Common myeloid progenitor, CD34-positive (primary cell): ENCODE measurements around the gene PSORS1C1.

Source experiments
- CTCF ChIA-PET: fragments of 350-600 bp; sonication (Branson Sonifier 250); formaldehyde crosslinking; loops from one replicate; lab custom pipeline; 2021; ENCODE audit warnings: antibody characterized with exemption; lab: Charles Lee
- POLR2A ChIA-PET: fragments of 350-600 bp; sonication (Branson Sonifier 250); formaldehyde crosslinking; loops from one replicate; lab custom pipeline; 2021; ENCODE audit warnings: antibody characterized with exemption; lab: Charles Lee
- DNase-seq, 3 donors: peaks; one replicate each; pipeline versions ENCODE4 v3.0.0 to v3.0.0-alpha.2; 2013
- H3K27ac ChIP-seq, 2 experiments: 1 replicate in 1 of 2; 2 replicates in 1 of 2; pipeline ENCODE4 v1.7.0; 2013; ENCODE audit warnings: inconsistent platforms in 2 of 2, low read length in 2 of 2, mild to moderate bottlenecking in 2 of 2, low read depth in 1 of 2, moderate library complexity in 1 of 2; ENCODE audit not compliant: severe bottlenecking in 2 of 2, insufficient read depth in 1 of 2, poor library complexity in 1 of 2
- H3K27me3 ChIP-seq, 5 experiments: replicated peaks in 2 of 5; 1 replicate in 3 of 5; 2 replicates in 2 of 5; pipeline versions ENCODE4 v1.6.1 to v1.7.0; 2013; ENCODE audit warnings: low read length in 4 of 5, mild to moderate bottlenecking in 2 of 5, moderate library complexity in 2 of 5, inconsistent platforms in 1 of 5; ENCODE audit not compliant: insufficient read depth in 5 of 5, control insufficient read depth in 4 of 5
- H3K36me3 ChIP-seq, 4 experiments: 1 replicate in 2 of 4; 2 replicates in 2 of 4; pipeline versions ENCODE4 v1.6.1 to v1.7.0; 2013; ENCODE audit warnings: low read length in 3 of 4, control low read depth in 1 of 4, mild to moderate bottlenecking in 1 of 4; ENCODE audit not compliant: control insufficient read depth in 4 of 4, insufficient read depth in 4 of 4
- H3K4me1 ChIP-seq, 4 experiments: 1 replicate in 3 of 4; 2 replicates in 1 of 4; pipeline versions ENCODE4 v1.6.1 to v1.7.1; 2013; ENCODE audit warnings: low read length in 3 of 4, mild to moderate bottlenecking in 3 of 4, control low read depth in 1 of 4, inconsistent platforms in 1 of 4, moderate library complexity in 1 of 4; ENCODE audit not compliant: control insufficient read depth in 4 of 4, insufficient read depth in 4 of 4; ENCODE audit errors: control extremely low read depth in 1 of 4
- H3K4me3 ChIP-seq, 7 experiments: 1 replicate in 4 of 7; 2 replicates in 3 of 7; pipeline versions ENCODE4 v1.5.1 to v1.7.0; 2013; ENCODE audit warnings: mild to moderate bottlenecking in 7 of 7, low read length in 6 of 7, moderate library complexity in 6 of 7, inconsistent platforms in 2 of 7, low read depth in 2 of 7, control low read depth in 1 of 7; ENCODE audit not compliant: insufficient read depth in 4 of 7, control insufficient read depth in 1 of 7; ENCODE audit errors: extremely low read depth in 1 of 7
- H3K9me3 ChIP-seq, 5 experiments: 1 replicate in 4 of 5; 2 replicates in 1 of 5; pipeline versions ENCODE4 v1.6.1 to v1.7.1; 2013; ENCODE audit warnings: low read length in 4 of 5, mild to moderate bottlenecking in 2 of 5, inconsistent platforms in 1 of 5, low read depth in 1 of 5, moderate library complexity in 1 of 5; ENCODE audit not compliant: control insufficient read depth in 4 of 5, insufficient read depth in 2 of 5; ENCODE audit errors: control extremely low read depth in 1 of 5
- WGBS: methylation state at CpG from one replicate; pipeline ENCODE4 v1.1.5; 2013; ENCODE audit not compliant: insufficient coverage; 5-methylcytosine and 5-hydroxymethylcytosine counted together

Gene PSORS1C1

GRCh38 chr6:31154436-31154835 lies 39.8 kb downstream of the PSORS1C1 start:
- WGBS, result 81% methylated on average over 11 of the region's 15 CpGs
- no peak overlapping the region for H3K27ac ChIP-seq
- no peaks in the 10 kb centered on the region for H3K27me3 ChIP-seq

GRCh38 chr6:31156641-31157040 lies 42.0 kb downstream of the PSORS1C1 start:
- WGBS, result 97% methylated on average over 4 of the region's 7 CpGs
- POLR2A ChIA-PET, result no interaction called here
- CTCF ChIA-PET, result interaction anchor here (1.5 to 2.8 kb wide), 3 partner anchors 9 to 18 kb away, joined by 4 to 9 read pairs (median 6); partner anchors contain the start of gene PSORS1C2

More at GRCh38 chr6:31154436-31154835, 39.8 kb downstream of the PSORS1C1 start:
- DNase-seq, result no peak
- peaks cover 2 to 16% (median 15%) of the 10 kb centered on the region in 4 experiments for H3K4me1 ChIP-seq
- H3K9me3 ChIP-seq, result no peaks in the 10 kb centered on the region
- no peak overlapping the region for H3K4me3 ChIP-seq
- POLR2A ChIA-PET, result no interaction called here
- CTCF ChIA-PET, result interaction anchor here (0.6 to 2.8 kb wide), 2 partner anchors 16 to 40 kb away, joined by 3 to 9 read pairs; partner anchors contain the start of gene PSORS1C2
- H3K36me3 ChIP-seq, result peaks cover 4 to 34% (median 29%) of the 10 kb centered on the region in 4 experiments

DNA sequence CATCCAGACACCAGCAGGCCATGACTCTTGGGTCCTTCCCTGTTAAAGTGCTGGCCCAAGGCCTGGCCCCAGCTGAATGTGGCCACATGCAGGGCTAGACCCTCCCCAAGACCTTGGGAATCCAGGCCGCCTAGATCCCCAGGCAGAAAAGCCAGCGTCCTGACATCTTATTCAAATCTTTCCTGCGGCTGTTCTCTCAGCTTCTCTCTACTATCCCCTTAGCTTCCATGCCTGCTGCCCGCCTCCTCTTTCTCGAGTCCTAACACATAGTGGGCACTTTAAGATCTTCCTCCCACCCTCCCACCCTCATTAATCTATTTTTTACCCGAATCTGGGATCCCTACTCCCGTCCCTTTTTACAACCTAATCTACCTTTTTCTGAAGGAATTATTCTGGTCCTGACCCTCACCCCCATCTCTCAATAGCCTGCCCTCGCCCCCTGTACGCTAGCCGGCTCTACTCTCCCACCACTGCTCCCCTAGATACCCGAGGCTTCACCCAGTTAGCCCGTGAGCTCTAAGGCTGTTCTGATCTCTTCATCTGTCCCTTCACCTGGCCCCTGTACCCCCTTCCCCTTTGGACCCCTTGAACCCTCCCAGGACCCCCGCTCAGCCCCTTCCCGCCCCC lies 43.0 kb downstream of the PSORS1C1 start, which contains the start of gene CCHCR1:
Gene CCHCR1, minus strand, starts transcription at position 290 of the 627 bp plus-strand sequence. Its CDS starts 202 bp downstream, at position 88.
- ChIA-PET POLR2A (interaction anchor here (1.0 kb wide), 1 partner anchor 25 kb away, joined by 3 read pairs; no protein-coding TSS in a partner anchor), CTCF (interaction anchor here (0.6 to 1.7 kb wide), 5 partner anchors 10 to 37 kb away, joined by 3 to 6 read pairs (median 4); no protein-coding TSS in a partner anchor)
- peaks cover 2 to 23% (median 20%) of the 10 kb centered on the region in 4 experiments for H3K4me1 ChIP-seq
- H3K36me3 ChIP-seq, result peaks cover 2 to 36% (median 23%) of the 10 kb centered on the region in 4 experiments
- H3K27ac ChIP-seq, result peak within 1 kb of the TSS; percentile 40 to 86
- H3K9me3 ChIP-seq, result no peaks in the 10 kb centered on the region
- H3K4me3 ChIP-seq, result peak within 1 kb of the TSS; percentile 76 to 95 (median 85)
- H3K27me3 ChIP-seq, result no peaks in the 10 kb centered on the region
- no peak for DNase-seq
- 24% methylated on average over 11 of the region's 14 CpGs for WGBS

More at GRCh38 chr6:31156641-31157040, 42.0 kb downstream of the PSORS1C1 start:
- H3K27ac ChIP-seq, result no peak overlapping the region
- DNase-seq, result no peak
- no peaks in the 10 kb centered on the region for H3K27me3 ChIP-seq
- peaks cover 4 to 26% (median 19%) of the 10 kb centered on the region in 4 experiments for H3K36me3 ChIP-seq
- peaks cover 2 to 23% (median 20%) of the 10 kb centered on the region in 4 experiments for H3K4me1 ChIP-seq
- no peak overlapping the region for H3K4me3 ChIP-seq
- no peaks in the 10 kb centered on the region for H3K9me3 ChIP-seq

GRCh38 chr6:31158140-31158862 lies 43.7 kb downstream of the PSORS1C1 start, which contains the start of gene TCF19:
TSS of gene TCF19 (plus strand) at chr6:31158589. CDS start at chr6:31159470, 881 bp downstream.
- POLR2A ChIA-PET, result interaction anchor here (1.0 kb wide), 1 partner anchor 26 kb away, joined by 3 read pairs; no protein-coding TSS in a partner anchor
- CTCF ChIA-PET, result interaction anchor here (0.6 to 1.7 kb wide), 7 partner anchors 9 to 36 kb away, joined by 3 to 4 read pairs (median 3); no protein-coding TSS in a partner anchor
- Histone ChIP-seq H3K4me1 (peaks cover 2 to 23% (median 20%) of the 10 kb centered on the region in 4 experiments), H3K27me3 (no peaks in the 10 kb centered on the region), H3K4me3 (peak within 1 kb of the TSS; percentile 76 to 95 (median 85)), H3K9me3 (no peaks in the 10 kb centered on the region), H3K36me3 (peaks cover 0 to 43% (median 21%) of the 10 kb centered on the region in 4 experiments), H3K27ac (peak within 1 kb of the TSS; percentile 40 to 86)
- under 1% methylated on average over 43 of the region's 65 CpGs for WGBS
- peak; percentile 99 to 100 (median 99) for DNase-seq

GRCh38 chr6:31158863-31159855 lies 44.6 kb downstream of the PSORS1C1 start:
- 18% methylated on average over 30 of the region's 35 CpGs for WGBS
- CTCF ChIA-PET, result interaction anchor here (1.0 to 1.7 kb wide), 7 partner anchors 9 to 34 kb away, joined by 3 to 4 read pairs (median 3); no protein-coding TSS in a partner anchor
- Histone ChIP-seq H3K27me3 (no peaks in the 10 kb centered on the region), H3K4me1 (peaks cover 2 to 23% (median 20%) of the 10 kb centered on the region in 4 experiments), H3K36me3 (peaks cover 0 to 40% (median 21%) of the 10 kb centered on the region in 4 experiments), H3K9me3 (no peaks in the 10 kb centered on the region), H3K27ac (peak overlapping the region; percentile 40 to 86), H3K4me3 (peak overlapping the region; percentile 76 to 95 (median 85))
- peak in 2 of 3 donors; percentile 28 to 32 for DNase-seq
- POLR2A ChIA-PET, result no interaction called here
